ENCODE data around the gene NRG4. TPM values are rescaled to one million over a fixed set of nuclear protein-coding genes. Genes with fewer than 3 reads are reported as not detected.
"Not testable (repeated sequence)": the region's sequence is repeated elsewhere in the genome, so short reads cannot be mapped to it uniquely, and the experiment has no call there.

The NRG4 gene
- total RNA-seq, 1 experiment from 2014 or later, result not detected

DNA sequence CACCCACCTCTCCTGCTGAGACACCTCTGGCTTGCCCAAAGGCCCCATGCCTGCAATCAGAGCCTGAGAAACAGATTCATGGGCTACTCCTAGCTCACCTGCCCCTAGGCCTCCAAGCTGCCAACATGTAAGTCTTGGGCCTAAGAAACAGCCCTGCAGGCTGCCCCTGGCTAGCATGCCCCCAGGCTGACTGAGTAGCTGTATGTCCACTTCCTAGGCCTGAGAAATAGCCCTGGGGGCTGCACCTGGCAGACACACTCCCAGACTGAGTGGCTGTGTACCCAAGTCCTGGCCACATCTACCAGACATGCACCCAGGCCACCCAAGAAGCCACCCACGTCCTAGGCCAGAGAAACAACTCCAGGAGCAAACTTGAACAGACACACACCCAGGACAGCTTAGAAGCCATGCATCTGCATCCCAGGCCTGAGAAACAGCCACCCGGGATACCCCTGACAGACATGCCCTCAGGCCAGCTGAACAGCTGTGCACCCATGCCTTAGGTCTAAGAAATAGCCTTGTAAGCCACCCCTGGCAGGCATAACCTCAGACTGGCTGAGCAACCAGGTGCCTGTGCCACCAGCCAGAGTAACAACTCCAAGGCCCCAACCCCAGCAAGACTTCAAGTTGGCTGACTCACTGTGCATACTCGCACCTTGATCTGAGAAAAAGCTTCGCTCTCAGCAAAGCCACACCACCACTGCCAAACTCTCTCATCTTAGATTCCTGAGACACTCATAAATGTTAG, 12.0 kb upstream of the NRG4 start:
- H2AFZ ChIP-seq (ENCODE audit: low read length), result no peak overlapping the region
- 0 out of 4 replicates have a peak, but pooled peaks cover 0 to 2% of the 10 kb centered on the region in 2 experiments for H3K4me1 Mint-ChIP-seq
- no peak overlapping the region for H2BK120ac ChIP-seq (ENCODE audit: low read depth, low read length, poor library complexity, severe bottlenecking)
- no peak overlapping the region for H3K4ac ChIP-seq (ENCODE audit: low read depth, low read length)
- no peak overlapping the region for H3K18ac ChIP-seq (ENCODE audit: insufficient read length, low read depth, low read length)
- no peak overlapping the region for H2AK5ac ChIP-seq (ENCODE audit: insufficient read length, low read length)
- no peaks in the 10 kb centered on the region for H3K79me1 ChIP-seq (ENCODE audit: insufficient read depth, low read depth, low read length, poor library complexity, severe bottlenecking)
- no peak overlapping the region for H2BK12ac ChIP-seq (ENCODE audit: insufficient read length, low read depth, low read length)
- no peak overlapping the region for H3K27ac Mint-ChIP-seq
- no peaks in the 10 kb centered on the region for H3K4me1 ChIP-seq (ENCODE audit: insufficient read depth, low read length)
- H2BK5ac ChIP-seq (ENCODE audit: insufficient read length, low read length), result no peak overlapping the region
- no peak overlapping the region for H3K56ac ChIP-seq (ENCODE audit: insufficient read length, low read depth, low read length)
- H3K9me3 Mint-ChIP-seq, result peaks cover 18 to 21% of the 10 kb centered on the region in 2 experiments
- H4K91ac ChIP-seq (ENCODE audit: insufficient read length, low read depth, low read length), result no peak overlapping the region
- no peak overlapping the region for H3K23ac ChIP-seq (ENCODE audit: insufficient read length, low read depth, low read length)
- H2BK20ac ChIP-seq (ENCODE audit: low read depth, low read length, poor library complexity, severe bottlenecking), result no peak overlapping the region
- no peak for DNase-seq
- no peaks in the 10 kb centered on the region for H3K23me2 ChIP-seq (ENCODE audit: insufficient read length, low read depth, low read length, poor library complexity, severe bottlenecking)
- H3K9ac ChIP-seq (ENCODE audit: extremely low read depth, insufficient read length, low read length), result no peak overlapping the region
- H3K36me3 Mint-ChIP-seq (ENCODE audit: insufficient read depth in 1 of 3, low read depth in 3 of 3), result peaks cover 9 to 17% (median 11%) of the 10 kb centered on the region in 3 experiments
- H4K20me1 ChIP-seq (ENCODE audit: control insufficient read depth, insufficient read depth, insufficient read length), result no peaks in the 10 kb centered on the region
- no peak overlapping the region for H3K27ac ChIP-seq (ENCODE audit: insufficient read length, low read depth, low read length)
- H3K79me2 ChIP-seq (ENCODE audit: insufficient read depth, low read length), result no peaks in the 10 kb centered on the region
- TF ChIP-seq, protein P1, sequence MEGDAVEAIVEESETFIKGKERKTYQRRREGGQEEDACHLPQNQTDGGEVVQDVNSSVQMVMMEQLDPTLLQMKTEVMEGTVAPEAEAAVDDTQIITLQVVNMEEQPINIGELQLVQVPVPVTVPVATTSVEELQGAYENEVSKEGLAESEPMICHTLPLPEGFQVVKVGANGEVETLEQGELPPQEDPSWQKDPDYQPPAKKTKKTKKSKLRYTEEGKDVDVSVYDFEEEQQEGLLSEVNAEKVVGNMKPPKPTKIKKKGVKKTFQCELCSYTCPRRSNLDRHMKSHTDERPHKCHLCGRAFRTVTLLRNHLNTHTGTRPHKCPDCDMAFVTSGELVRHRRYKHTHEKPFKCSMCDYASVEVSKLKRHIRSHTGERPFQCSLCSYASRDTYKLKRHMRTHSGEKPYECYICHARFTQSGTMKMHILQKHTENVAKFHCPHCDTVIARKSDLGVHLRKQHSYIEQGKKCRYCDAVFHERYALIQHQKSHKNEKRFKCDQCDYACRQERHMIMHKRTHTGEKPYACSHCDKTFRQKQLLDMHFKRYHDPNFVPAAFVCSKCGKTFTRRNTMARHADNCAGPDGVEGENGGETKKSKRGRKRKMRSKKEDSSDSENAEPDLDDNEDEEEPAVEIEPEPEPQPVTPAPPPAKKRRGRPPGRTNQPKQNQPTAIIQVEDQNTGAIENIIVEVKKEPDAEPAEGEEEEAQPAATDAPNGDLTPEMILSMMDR (conservative IDR thresholded peaks at IDR 0.05), result no peak
- no peak overlapping the region for H3K14ac ChIP-seq (ENCODE audit: insufficient read depth, low read length)
- no peak overlapping the region for H4K5ac ChIP-seq (ENCODE audit: insufficient read length, low read depth, low read length)
- H3K4me2 ChIP-seq (ENCODE audit: insufficient read depth, insufficient read length, low read length), result no peak overlapping the region
- no peak overlapping the region for H4K8ac ChIP-seq (replicated peaks; ENCODE audit: insufficient read length, low read depth, low read length)
- no peaks in the 10 kb centered on the region; the same call in 1 of the 2 replicates for H3K27me3 Mint-ChIP-seq (ENCODE audit: low read depth)
- H2BK15ac ChIP-seq (ENCODE audit: low read depth, low read length), result no peak overlapping the region
- H3T11ph ChIP-seq (ENCODE audit: low read length), result no peak overlapping the region
- H3K27me3 ChIP-seq (ENCODE audit: insufficient read depth, low read length), result no peaks in the 10 kb centered on the region
- WGBS (ENCODE audit: extremely low coverage, insufficient read length, low lambda C conversion rate), result no CpG with 5 or more reads among the region's 4 CpGs
- H3K4me3 Mint-ChIP-seq, result no peak overlapping the region
- H3K9me3 ChIP-seq (ENCODE audit: control insufficient read depth, low read depth, low read length), result no peaks in the 10 kb centered on the region

DNA sequence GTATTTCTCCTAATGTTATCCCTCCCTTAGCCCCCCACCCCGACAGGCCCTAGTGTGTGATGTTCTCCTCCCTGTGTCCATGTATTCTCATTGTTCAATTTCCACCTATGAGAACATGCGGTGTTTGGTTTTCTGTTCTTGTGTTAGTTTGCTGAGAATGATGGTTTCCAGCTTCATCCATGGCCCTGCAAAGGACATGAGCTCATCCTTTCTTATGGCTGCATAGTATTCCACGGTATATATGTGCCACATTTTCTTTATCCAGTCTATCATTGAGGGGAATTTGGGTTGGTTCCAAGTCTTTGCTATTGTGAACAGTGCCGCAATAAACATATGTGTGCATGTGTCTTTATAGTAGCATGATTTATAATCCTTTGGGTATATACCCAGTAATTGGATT, 1.2 kb upstream of the NRG4 start:
- not testable (repeated sequence) for H3K18ac ChIP-seq (ENCODE audit: insufficient read length, low read depth, low read length); H3K4me1 ChIP-seq (ENCODE audit: insufficient read depth, low read length); H3K79me1 ChIP-seq (ENCODE audit: insufficient read depth, low read depth, low read length, poor library complexity, severe bottlenecking); H4K5ac ChIP-seq (ENCODE audit: insufficient read length, low read depth, low read length); H3K23me2 ChIP-seq (ENCODE audit: insufficient read length, low read depth, low read length, poor library complexity, severe bottlenecking); H3K27ac ChIP-seq (ENCODE audit: insufficient read length, low read depth, low read length); H3K4ac ChIP-seq (ENCODE audit: low read depth, low read length); H3K56ac ChIP-seq (ENCODE audit: insufficient read length, low read depth, low read length); H2BK12ac ChIP-seq (ENCODE audit: insufficient read length, low read depth, low read length); H3K27ac Mint-ChIP-seq; H3K36me3 Mint-ChIP-seq (ENCODE audit: insufficient read depth in 1 of 3, low read depth in 3 of 3); H3K9ac ChIP-seq (ENCODE audit: extremely low read depth, insufficient read length, low read length); H2BK5ac ChIP-seq (ENCODE audit: insufficient read length, low read length); H2BK15ac ChIP-seq (ENCODE audit: low read depth, low read length); H3K27me3 Mint-ChIP-seq (ENCODE audit: low read depth); H4K8ac ChIP-seq (replicated peaks; ENCODE audit: insufficient read length, low read depth, low read length); H3K27me3 ChIP-seq (ENCODE audit: insufficient read depth, low read length); DNase-seq; H3K4me3 Mint-ChIP-seq; H2BK20ac ChIP-seq (ENCODE audit: low read depth, low read length, poor library complexity, severe bottlenecking); H3K14ac ChIP-seq (ENCODE audit: insufficient read depth, low read length); H4K91ac ChIP-seq (ENCODE audit: insufficient read length, low read depth, low read length); H3T11ph ChIP-seq (ENCODE audit: low read length); H2AK5ac ChIP-seq (ENCODE audit: insufficient read length, low read length); H3K23ac ChIP-seq (ENCODE audit: insufficient read length, low read depth, low read length); H4K20me1 ChIP-seq (ENCODE audit: control insufficient read depth, insufficient read depth, insufficient read length); H3K79me2 ChIP-seq (ENCODE audit: insufficient read depth, low read length); H3K4me2 ChIP-seq (ENCODE audit: insufficient read depth, insufficient read length, low read length); H2AFZ ChIP-seq (ENCODE audit: low read length); H2BK120ac ChIP-seq (ENCODE audit: low read depth, low read length, poor library complexity, severe bottlenecking); H3K9me3 ChIP-seq (ENCODE audit: control insufficient read depth, low read depth, low read length); H3K4me1 Mint-ChIP-seq
- peaks cover 12 to 16% of the 10 kb centered on the region in 2 experiments for H3K9me3 Mint-ChIP-seq
- no CpG with 5 or more reads among the region's 4 CpGs for WGBS (ENCODE audit: extremely low coverage, insufficient read length, low lambda C conversion rate)

All from H9 (cell line).